SK-N-SH (cell line): ENCODE results near the gene LGR6. TPM values are rescaled to one million over a fixed set of nuclear protein-coding genes. Genes with fewer than 3 reads are reported as not detected.

ENCODE experiments used
- CTCF ChIA-PET: fragments of 300-600, 350-600 bp; formaldehyde crosslinking; extraction: SDS; loops from one replicate; lab custom pipeline; 2021; lab: Yijun Ruan, JAX
- POLR2A ChIA-PET: fragments of 350-600 bp; sonication (Branson Sonifier 250); formaldehyde crosslinking; extraction: SDS; loops from one replicate; lab custom pipeline; 2020; ENCODE audit warnings: antibody characterized with exemption, inconsistent platforms; lab: Yijun Ruan, JAX
- DNase-seq: peaks from one replicate; pipeline ENCODE4 v3.0.0; 2012
- H2AFZ ChIP-seq: fragments of 200-600 bp; sonication (generic); 2 replicates; pipeline ENCODE4 v1.8.1; 2016; ENCODE audit warnings: antibody characterized with exemption, mild to moderate bottlenecking, low read depth
- H3F3A ChIP-seq: fragments of 200-600 bp; sonication (generic); replicated peaks from 2 replicates; pipeline ENCODE3; 2016; ENCODE audit warnings: antibody characterized with exemption, mild to moderate bottlenecking; ENCODE audit not compliant: insufficient read depth
- H3K27ac ChIP-seq, 2 experiments: fragments of 200-500 bp in 1 of 2; fragments of 200-600 bp in 1 of 2; sonication (Bioruptor generic) in 1 of 2; sonication (generic), shearing (Covaris generic) in 1 of 2; 2 replicates each; pipeline versions ENCODE4 v1.5.1 to v1.6.1; 2014 to 2016; ENCODE audit warnings: low read depth in 2 of 2, inconsistent platforms in 1 of 2, low read length in 1 of 2, mild to moderate bottlenecking in 1 of 2, mixed read lengths in 1 of 2
- H3K27me3 ChIP-seq: fragments of 200-600 bp; sonication (generic), shearing (Covaris generic); 2 replicates; pipeline ENCODE4 v1.6.1; 2016; ENCODE audit warnings: mixed run types; ENCODE audit not compliant: insufficient read depth
- H3K36me3 ChIP-seq, 2 experiments: fragments of 200-500 bp in 1 of 2; fragments of 200-600 bp in 1 of 2; sonication (Bioruptor generic) in 1 of 2; sonication (generic) in 1 of 2; replicated peaks in 1 of 2; 2 replicates each; pipeline versions ENCODE3 to v1.5.1; 2014 to 2016; ENCODE audit warnings: low read length in 1 of 2, mild to moderate bottlenecking in 1 of 2; ENCODE audit not compliant: insufficient read depth in 2 of 2, control insufficient read depth in 1 of 2
- H3K4me1 ChIP-seq, 2 experiments: fragments of 200-500 bp in 1 of 2; fragments of 200-600 bp in 1 of 2; sonication (Bioruptor generic) in 1 of 2; sonication (generic), shearing (Covaris generic) in 1 of 2; 2 replicates each; pipeline versions ENCODE4 v1.5.1 to v1.6.1; 2014 to 2016; ENCODE audit warnings: low read depth in 1 of 2, low read length in 1 of 2, mixed run types in 1 of 2; ENCODE audit not compliant: insufficient read depth in 2 of 2, control insufficient read depth in 1 of 2
- H3K4me2 ChIP-seq: fragments of 200-600 bp; sonication (generic), shearing (Covaris generic); 2 replicates; pipeline ENCODE4 v1.6.1; 2017; ENCODE audit warnings: mixed run types
- H3K4me3 ChIP-seq, 2 experiments: fragments of 200-500 bp in 1 of 2; fragments of 200-600 bp in 1 of 2; sonication (Bioruptor generic) in 1 of 2; sonication (generic), shearing (Covaris generic) in 1 of 2; 2 replicates each; pipeline versions ENCODE4 v1.5.1 to v1.8.1; 2014 to 2016; ENCODE audit warnings: low read depth in 2 of 2, inconsistent platforms in 1 of 2, low read length in 1 of 2, mild to moderate bottlenecking in 1 of 2, mixed read lengths in 1 of 2, moderate library complexity in 1 of 2
- H3K79me2 ChIP-seq: fragments of 200-600 bp; sonication (generic); 2 replicates; pipeline ENCODE4 v1.8.1; 2017; ENCODE audit warnings: mild to moderate bottlenecking; ENCODE audit not compliant: insufficient read depth
- H3K9ac ChIP-seq: fragments of 200-600 bp; sonication (generic); 2 replicates; pipeline ENCODE4 v1.6.1; 2017; ENCODE audit warnings: mixed run types
- H3K9me2 ChIP-seq: fragments of 200-600 bp; sonication (generic); 2 replicates; pipeline ENCODE4 v1.6.1; 2017; ENCODE audit warnings: mixed run types
- H3K9me3 ChIP-seq: fragments of 200-600 bp; sonication (generic); 2 replicates; pipeline ENCODE4 v1.6.1; 2017; ENCODE audit warnings: mixed run types, mild to moderate bottlenecking, moderate library complexity
- H4K20me1 ChIP-seq: fragments of 200-600 bp; sonication (generic); 2 replicates; pipeline ENCODE4 v1.6.1; 2017; ENCODE audit warnings: mild to moderate bottlenecking, mixed run types; ENCODE audit not compliant: insufficient read depth
- CHD2 ChIP-seq: fragments of 150-350 bp; IDR thresholded peaks from 2 replicates; pipeline ENCODE4 v1.6.1; 2018; ENCODE audit warnings: low read length; ENCODE audit not compliant: partially characterized antibody
- CTCF ChIP-seq: fragments of 200-600 bp; sonication (generic); IDR thresholded peaks from 2 replicates; pipeline ENCODE4 v1.6.1; 2017; ENCODE audit warnings: antibody characterized with exemption, mild to moderate bottlenecking, moderate library complexity
- ELF1 ChIP-seq: IDR thresholded peaks from 2 replicates; pipeline ENCODE4 v1.4.0; 2012
- EZH2phosphoT487 ChIP-seq: fragments of 200-600 bp; sonication (generic); IDR thresholded peaks from 2 replicates; pipeline ENCODE4 v1.6.1; 2017; ENCODE audit warnings: low read depth, mixed run types, mild to moderate bottlenecking, antibody characterized with exemption, moderate library complexity, borderline replicate concordance
- FOXM1 ChIP-seq: IDR thresholded peaks from 2 replicates; pipeline ENCODE4 v1.4.0; 2012; ENCODE audit warnings: low read depth, mild to moderate bottlenecking
- GABPA ChIP-seq: IDR thresholded peaks from 2 replicates; pipeline ENCODE4 v1.4.0; 2012; ENCODE audit warnings: low read depth, mild to moderate bottlenecking
- GATA2 ChIP-seq: sonication (generic); formaldehyde crosslinking; IDR thresholded peaks from 2 replicates; pipeline ENCODE4 v1.5.0; 2020; ENCODE audit warnings: mild to moderate bottlenecking, missing genetic modification reagents
- MEF2A ChIP-seq: IDR thresholded peaks from 2 replicates; pipeline ENCODE4 v1.4.0; 2012; ENCODE audit warnings: low read depth, borderline replicate concordance
- NRF1 ChIP-seq: IDR thresholded peaks from 2 replicates; pipeline ENCODE4 v1.6.1; 2012; ENCODE audit warnings: low read depth, mild to moderate bottlenecking, low read length
- POLR2AphosphoS5 ChIP-seq: IDR thresholded peaks from 2 replicates; pipeline ENCODE4 v1.6.1; 2012; ENCODE audit warnings: low read depth, low read length
- RAD21 ChIP-seq: IDR thresholded peaks from 2 replicates; pipeline ENCODE4 v1.6.1; 2012; ENCODE audit warnings: mild to moderate bottlenecking, low read length
- RFX5 ChIP-seq: IDR thresholded peaks from 2 replicates; pipeline ENCODE4 v1.6.1; 2012; ENCODE audit warnings: mild to moderate bottlenecking, improper control_type of control experiment, low read length
- SIN3A ChIP-seq: IDR thresholded peaks from 2 replicates; pipeline ENCODE4 v1.6.1; 2012; ENCODE audit warnings: low read depth, mild to moderate bottlenecking, low read length, moderate library complexity, borderline replicate concordance
- TEAD4 ChIP-seq: IDR thresholded peaks from 2 replicates; pipeline ENCODE4 v1.4.0; 2012; ENCODE audit warnings: mild to moderate bottlenecking, borderline replicate concordance; ENCODE audit not compliant: insufficient read depth
- USF2 ChIP-seq: fragments of 150-350 bp; IDR thresholded peaks from 2 replicates; pipeline ENCODE4 v1.6.1; 2017; ENCODE audit warnings: antibody characterized with exemption, low read length, low read depth, borderline replicate concordance
- YY1 ChIP-seq: IDR thresholded peaks from 2 replicates; pipeline ENCODE4 v1.4.0; 2012; ENCODE audit warnings: low read depth, mild to moderate bottlenecking
- polyA plus RNA-seq, 3 experiments: library from polyadenylated mRNA; depleted of rRNA; stranded (reverse); fragments of >200 nt; gene quantifications; 2 replicates each; pipeline ENCODE4 v1.2.3, GENCODE V29; 2012
- TF ChIP-seq, protein P1 (sequence below): IDR thresholded peaks from 2 replicates; pipeline ENCODE4 v1.4.0; 2012; ENCODE audit warnings: low read depth
- TF ChIP-seq, protein P2 (sequence below): IDR thresholded peaks from 2 replicates; pipeline ENCODE4 v1.6.1; 2012; ENCODE audit warnings: mild to moderate bottlenecking, low read depth, low read length, moderate library complexity
- TF ChIP-seq, protein P3 (sequence below): IDR thresholded peaks from 2 replicates; pipeline ENCODE4 v1.4.0; 2012; ENCODE audit warnings: low read depth, borderline replicate concordance

LGR6 gene
- polyA plus RNA-seq, 1 of the 3 experiments (the other 2 are of a cell fraction): 0.03 TPM

GRCh38 chr1:202355944-202356553 lies 162.4 kb downstream of the LGR6 start (continued):
- TF ChIP-seq, protein P1, sequence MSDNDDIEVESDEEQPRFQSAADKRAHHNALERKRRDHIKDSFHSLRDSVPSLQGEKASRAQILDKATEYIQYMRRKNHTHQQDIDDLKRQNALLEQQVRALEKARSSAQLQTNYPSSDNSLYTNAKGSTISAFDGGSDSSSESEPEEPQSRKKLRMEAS: no peak
- TF ChIP-seq MEF2A (no peak), YY1 (no peak), SIN3A (no peak), RAD21 (no peak), POLR2AphosphoS5 (no peak), CTCF (no peak)

DNA sequence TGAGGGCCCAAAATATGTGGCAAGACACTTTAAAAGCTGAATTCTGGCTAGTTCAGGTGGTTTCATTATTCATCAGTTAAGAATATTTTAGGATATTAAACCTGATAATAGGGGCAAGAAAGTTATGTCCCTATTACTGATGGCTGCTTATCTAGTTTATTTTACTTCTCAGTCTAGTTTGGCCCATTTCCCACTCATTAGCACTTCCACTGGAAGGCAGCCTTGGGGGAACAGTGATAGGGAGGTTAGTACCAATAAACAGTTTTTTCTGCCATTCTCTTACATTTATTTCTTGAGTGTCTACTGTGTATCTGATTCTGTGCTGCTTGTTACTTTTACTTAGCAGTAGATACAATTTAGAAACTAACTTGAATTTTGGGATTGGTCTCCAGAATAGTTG lies 163.9 kb downstream of the LGR6 start:
- Histone ChIP-seq H3K27ac (no peak overlapping the region), H3K27me3 (no peaks in the 10 kb centered on the region), H3K4me1 (no peaks in the 10 kb centered on the region), H3K4me2 (no peak overlapping the region), H3K9me3 (no peaks in the 10 kb centered on the region), H3K79me2 (peaks cover 24% of the 10 kb centered on the region; the same call in 1 of the 2 replicates), H3K9ac (no peak overlapping the region), H3K36me3 (no peaks in the 10 kb centered on the region), H3K9me2 (no peaks in the 10 kb centered on the region), H4K20me1 (0 out of 2 replicates have a peak, but pooled peaks cover 2% of the 10 kb centered on the region), H3F3A (peaks cover 5% of the 10 kb centered on the region), H2AFZ (no peak overlapping the region), H3K4me3 (no peak overlapping the region)
- ChIA-PET CTCF (interaction anchor here (1.5 kb wide), 1 partner anchor 169 kb away, joined by 3 read pairs; no protein-coding TSS in a partner anchor), POLR2A (no interaction called here)
- DNase-seq: no peak
- TF ChIP-seq NRF1: no peak
- no peak for TF ChIP-seq RFX5
- TF ChIP-seq ELF1: no peak
- TF ChIP-seq RAD21: no peak
- no peak for TF ChIP-seq CHD2
- no peak for TF ChIP-seq EZH2phosphoT487
- no peak for TF ChIP-seq TEAD4
- TF ChIP-seq, protein P2, sequence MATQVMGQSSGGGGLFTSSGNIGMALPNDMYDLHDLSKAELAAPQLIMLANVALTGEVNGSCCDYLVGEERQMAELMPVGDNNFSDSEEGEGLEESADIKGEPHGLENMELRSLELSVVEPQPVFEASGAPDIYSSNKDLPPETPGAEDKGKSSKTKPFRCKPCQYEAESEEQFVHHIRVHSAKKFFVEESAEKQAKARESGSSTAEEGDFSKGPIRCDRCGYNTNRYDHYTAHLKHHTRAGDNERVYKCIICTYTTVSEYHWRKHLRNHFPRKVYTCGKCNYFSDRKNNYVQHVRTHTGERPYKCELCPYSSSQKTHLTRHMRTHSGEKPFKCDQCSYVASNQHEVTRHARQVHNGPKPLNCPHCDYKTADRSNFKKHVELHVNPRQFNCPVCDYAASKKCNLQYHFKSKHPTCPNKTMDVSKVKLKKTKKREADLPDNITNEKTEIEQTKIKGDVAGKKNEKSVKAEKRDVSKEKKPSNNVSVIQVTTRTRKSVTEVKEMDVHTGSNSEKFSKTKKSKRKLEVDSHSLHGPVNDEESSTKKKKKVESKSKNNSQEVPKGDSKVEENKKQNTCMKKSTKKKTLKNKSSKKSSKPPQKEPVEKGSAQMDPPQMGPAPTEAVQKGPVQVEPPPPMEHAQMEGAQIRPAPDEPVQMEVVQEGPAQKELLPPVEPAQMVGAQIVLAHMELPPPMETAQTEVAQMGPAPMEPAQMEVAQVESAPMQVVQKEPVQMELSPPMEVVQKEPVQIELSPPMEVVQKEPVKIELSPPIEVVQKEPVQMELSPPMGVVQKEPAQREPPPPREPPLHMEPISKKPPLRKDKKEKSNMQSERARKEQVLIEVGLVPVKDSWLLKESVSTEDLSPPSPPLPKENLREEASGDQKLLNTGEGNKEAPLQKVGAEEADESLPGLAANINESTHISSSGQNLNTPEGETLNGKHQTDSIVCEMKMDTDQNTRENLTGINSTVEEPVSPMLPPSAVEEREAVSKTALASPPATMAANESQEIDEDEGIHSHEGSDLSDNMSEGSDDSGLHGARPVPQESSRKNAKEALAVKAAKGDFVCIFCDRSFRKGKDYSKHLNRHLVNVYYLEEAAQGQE: no peak
- no peak for TF ChIP-seq SIN3A
- TF ChIP-seq, protein P3, sequence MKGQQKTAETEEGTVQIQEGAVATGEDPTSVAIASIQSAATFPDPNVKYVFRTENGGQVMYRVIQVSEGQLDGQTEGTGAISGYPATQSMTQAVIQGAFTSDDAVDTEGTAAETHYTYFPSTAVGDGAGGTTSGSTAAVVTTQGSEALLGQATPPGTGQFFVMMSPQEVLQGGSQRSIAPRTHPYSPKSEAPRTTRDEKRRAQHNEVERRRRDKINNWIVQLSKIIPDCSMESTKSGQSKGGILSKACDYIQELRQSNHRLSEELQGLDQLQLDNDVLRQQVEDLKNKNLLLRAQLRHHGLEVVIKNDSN: no peak
- TF ChIP-seq GABPA: no peak
- no peak for TF ChIP-seq FOXM1
- TF ChIP-seq GATA2 (CRISPR knock-in tag): no peak
- TF ChIP-seq CTCF: no peak
- no peak for TF ChIP-seq USF2
